ENCODE results near the gene JMJD1C. TPM values are rescaled to one million over a fixed set of nuclear protein-coding genes. Genes with fewer than 3 reads are reported as not detected.

The JMJD1C gene
- total RNA-seq, 1 donor from 2014 or later: 72.9 TPM

DNA sequence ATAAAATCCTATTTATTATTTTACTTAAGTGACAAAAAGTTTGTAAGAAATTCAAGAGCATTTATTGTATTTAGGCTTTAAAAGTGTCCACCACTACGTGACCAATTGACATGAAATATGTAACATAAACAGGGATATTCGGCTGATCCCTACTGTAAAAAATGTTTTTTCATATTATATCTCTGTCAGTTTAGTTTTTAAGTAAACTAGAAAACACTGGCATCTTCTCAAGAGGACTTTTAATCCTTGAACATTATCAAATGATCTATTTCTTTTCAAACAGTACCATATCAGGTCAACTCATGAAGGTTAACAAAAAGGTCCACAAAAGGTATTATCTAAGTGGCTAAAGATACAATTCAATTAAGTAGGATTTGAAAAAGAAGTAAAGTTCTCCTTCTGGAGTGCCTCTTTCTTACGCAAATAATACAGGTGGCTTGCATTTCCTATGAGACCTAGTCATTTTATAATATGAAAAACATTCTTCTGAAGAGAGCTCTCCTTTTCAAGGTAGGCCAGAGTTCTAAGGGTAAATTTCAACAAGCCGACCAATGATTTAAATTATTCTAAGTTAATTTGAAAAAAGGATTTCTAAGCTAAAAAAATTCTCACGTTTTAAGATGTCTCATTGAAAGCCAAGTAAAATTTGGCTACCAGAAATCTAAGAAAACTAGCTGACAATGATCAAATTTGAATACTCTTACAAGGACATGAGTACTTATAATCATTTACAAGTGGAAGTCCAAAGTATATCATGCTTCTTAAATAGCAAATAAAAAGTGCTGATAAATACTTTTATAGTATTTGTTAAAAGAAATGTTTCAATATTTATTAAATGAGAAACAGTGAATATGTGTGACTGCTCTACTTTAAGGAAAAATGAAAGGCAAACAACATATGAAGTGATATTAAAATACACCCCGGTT lies 199.1 kb downstream of the JMJD1C start:
- H3K9me3 Mint-ChIP-seq (ENCODE audit: low read depth): no peaks in the 10 kb centered on the region
- H3K4me1 Mint-ChIP-seq (ENCODE audit: low read depth): peaks cover 34% of the 10 kb centered on the region
- peak overlapping the region; percentile 99 for H3K27ac Mint-ChIP-seq (ENCODE audit: unreplicated experiment)
- H3K36me3 Mint-ChIP-seq (ENCODE audit: low read depth): peaks cover 1% of the 10 kb centered on the region
- no peaks in the 10 kb centered on the region for H3K27me3 Mint-ChIP-seq (ENCODE audit: low read depth)
- TF ChIP-seq, protein P1, sequence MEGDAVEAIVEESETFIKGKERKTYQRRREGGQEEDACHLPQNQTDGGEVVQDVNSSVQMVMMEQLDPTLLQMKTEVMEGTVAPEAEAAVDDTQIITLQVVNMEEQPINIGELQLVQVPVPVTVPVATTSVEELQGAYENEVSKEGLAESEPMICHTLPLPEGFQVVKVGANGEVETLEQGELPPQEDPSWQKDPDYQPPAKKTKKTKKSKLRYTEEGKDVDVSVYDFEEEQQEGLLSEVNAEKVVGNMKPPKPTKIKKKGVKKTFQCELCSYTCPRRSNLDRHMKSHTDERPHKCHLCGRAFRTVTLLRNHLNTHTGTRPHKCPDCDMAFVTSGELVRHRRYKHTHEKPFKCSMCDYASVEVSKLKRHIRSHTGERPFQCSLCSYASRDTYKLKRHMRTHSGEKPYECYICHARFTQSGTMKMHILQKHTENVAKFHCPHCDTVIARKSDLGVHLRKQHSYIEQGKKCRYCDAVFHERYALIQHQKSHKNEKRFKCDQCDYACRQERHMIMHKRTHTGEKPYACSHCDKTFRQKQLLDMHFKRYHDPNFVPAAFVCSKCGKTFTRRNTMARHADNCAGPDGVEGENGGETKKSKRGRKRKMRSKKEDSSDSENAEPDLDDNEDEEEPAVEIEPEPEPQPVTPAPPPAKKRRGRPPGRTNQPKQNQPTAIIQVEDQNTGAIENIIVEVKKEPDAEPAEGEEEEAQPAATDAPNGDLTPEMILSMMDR (IDR thresholded peaks at IDR 0.05): no peak
- DNase-seq (ENCODE audit: low spot score): no peak
- peak overlapping the region; percentile 96 for H3K4me3 Mint-ChIP-seq (ENCODE audit: unreplicated experiment)

DNA sequence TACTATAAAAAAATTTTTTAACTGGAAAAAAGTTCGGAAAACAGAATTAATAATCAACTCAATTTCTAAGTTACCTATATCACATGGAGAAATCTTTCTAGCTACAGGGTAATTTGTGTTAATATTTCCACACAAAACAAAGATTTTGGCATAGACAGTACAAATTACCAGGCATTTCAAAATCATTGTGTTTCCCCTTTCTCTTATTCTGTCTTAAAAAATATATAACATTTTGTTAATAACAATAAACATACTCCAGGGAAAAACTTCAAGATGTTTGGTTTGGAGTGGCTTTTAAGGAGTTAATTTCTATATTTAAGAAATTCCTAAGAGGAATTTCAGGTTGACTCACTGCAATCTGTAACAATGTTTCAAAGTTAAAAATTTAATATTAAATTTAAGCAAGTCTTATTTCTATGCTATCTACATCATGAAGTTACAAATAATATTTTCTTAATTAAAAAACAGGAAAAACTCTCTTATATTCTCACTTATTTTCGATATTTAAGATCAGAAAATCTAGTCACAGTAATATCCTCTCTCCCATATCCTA lies 200.0 kb downstream of the JMJD1C start:
- no peak for DNase-seq (ENCODE audit: low spot score)
- Mint-ChIP-seq H3K36me3 (ENCODE audit: low read depth) (peaks cover 5% of the 10 kb centered on the region), H3K27me3 (ENCODE audit: low read depth) (no peaks in the 10 kb centered on the region), H3K4me1 (ENCODE audit: low read depth) (peaks cover 42% of the 10 kb centered on the region), H3K9me3 (ENCODE audit: low read depth) (no peaks in the 10 kb centered on the region), H3K27ac (ENCODE audit: unreplicated experiment) (peak overlapping the region; percentile 99), H3K4me3 (ENCODE audit: unreplicated experiment) (peak overlapping the region; percentile 96)
- TF ChIP-seq, protein P1 (IDR thresholded peaks at IDR 0.05): no peak

DNA sequence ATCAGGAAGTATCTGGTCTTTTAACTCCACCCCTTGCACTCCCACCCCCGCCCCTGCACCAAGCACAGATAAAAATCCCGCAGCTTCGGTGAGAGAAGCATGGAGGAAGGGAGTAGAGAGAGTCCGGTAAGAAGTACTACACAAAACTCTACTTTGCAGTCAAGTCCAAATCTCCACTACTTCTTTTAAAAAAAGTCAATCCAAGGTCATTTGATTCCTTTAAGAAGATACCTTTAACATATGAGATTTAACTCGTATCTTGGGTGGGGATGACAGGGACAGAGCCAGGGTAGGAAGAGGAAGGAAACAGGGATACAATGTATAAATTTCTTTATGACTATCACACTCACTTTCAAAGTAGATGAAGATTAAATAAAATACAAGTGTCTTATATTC lies 200.6 kb downstream of the JMJD1C start:
- H3K36me3 Mint-ChIP-seq (ENCODE audit: low read depth): peaks cover 6% of the 10 kb centered on the region
- H3K9me3 Mint-ChIP-seq (ENCODE audit: low read depth): no peaks in the 10 kb centered on the region
- H3K4me1 Mint-ChIP-seq (ENCODE audit: low read depth): peaks cover 37% of the 10 kb centered on the region
- no peaks in the 10 kb centered on the region for H3K27me3 Mint-ChIP-seq (ENCODE audit: low read depth)
- H3K4me3 Mint-ChIP-seq (ENCODE audit: unreplicated experiment): peak overlapping the region; percentile 96
- TF ChIP-seq, protein P1 (IDR thresholded peaks at IDR 0.05): no peak
- peak overlapping the region; percentile 99 for H3K27ac Mint-ChIP-seq (ENCODE audit: unreplicated experiment)
- no peak for DNase-seq (ENCODE audit: low spot score)

DNA sequence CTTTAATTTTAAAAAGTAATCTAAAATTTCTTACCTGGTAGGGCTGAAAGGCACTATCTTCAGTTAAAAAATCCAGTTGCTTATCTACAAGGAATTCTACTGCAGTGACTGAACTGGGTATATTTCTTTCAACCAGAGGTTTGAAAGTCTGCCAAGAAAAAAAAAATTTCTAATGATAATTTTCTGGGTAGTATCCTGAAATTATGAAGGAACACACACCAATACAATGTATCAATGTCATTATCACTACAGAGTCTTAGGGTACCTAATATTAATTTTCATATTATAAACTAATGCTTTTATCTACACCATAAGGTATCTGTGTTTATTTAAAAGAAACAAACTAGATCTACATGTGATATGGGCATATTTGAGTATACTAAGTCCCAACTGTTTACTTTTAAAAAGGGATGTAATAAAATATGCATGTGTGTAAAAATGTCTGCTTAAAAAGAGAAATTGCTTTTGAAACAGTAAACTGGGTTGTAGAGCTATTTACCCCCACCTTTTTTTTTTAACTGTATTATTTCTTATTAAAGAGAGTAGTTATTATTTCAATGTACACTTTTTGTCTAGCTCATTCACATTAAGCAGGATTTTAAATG lies 201.1 kb downstream of the JMJD1C start:
- Mint-ChIP-seq H3K27me3 (ENCODE audit: low read depth) (no peaks in the 10 kb centered on the region), H3K36me3 (ENCODE audit: low read depth) (peaks cover 6% of the 10 kb centered on the region), H3K27ac (ENCODE audit: unreplicated experiment) (peak overlapping the region; percentile 99), H3K9me3 (ENCODE audit: low read depth) (no peaks in the 10 kb centered on the region), H3K4me3 (ENCODE audit: unreplicated experiment) (peak overlapping the region; percentile 96), H3K4me1 (ENCODE audit: low read depth) (peaks cover 35% of the 10 kb centered on the region)
- no peak for DNase-seq (ENCODE audit: low spot score)
- TF ChIP-seq, protein P1 (IDR thresholded peaks at IDR 0.05): no peak

DNA sequence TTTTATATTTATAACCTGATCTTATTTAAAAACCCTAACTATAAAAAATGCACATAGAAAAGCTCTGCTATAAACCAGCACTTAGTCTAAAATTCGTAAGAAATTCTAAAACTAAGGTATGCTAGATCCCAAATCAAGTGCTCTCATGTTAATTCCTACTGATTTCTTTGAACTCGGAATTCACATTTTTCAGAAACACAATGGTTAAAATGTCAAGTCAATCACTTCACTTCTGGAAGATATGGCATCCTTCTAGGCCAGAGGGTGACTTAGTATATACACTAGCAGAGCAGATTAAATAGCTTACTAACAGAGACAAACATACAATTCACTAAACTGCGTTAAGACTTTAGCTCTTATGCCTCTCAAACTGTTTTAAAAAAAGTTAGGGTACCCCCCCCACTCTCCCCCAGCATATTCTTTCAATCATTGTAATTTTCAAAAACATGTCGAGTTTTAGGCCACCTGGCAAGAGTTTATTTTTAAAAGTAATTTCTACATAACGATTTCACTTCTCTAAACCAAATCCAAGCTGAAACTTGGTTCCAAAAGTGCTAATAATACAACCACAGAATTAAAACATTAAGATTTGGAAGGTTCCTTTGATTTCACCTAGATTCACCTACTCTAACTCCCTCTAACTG lies 203.2 kb downstream of the JMJD1C start:
- Mint-ChIP-seq H3K9me3 (ENCODE audit: low read depth) (no peaks in the 10 kb centered on the region), H3K27ac (ENCODE audit: unreplicated experiment) (peak overlapping the region; percentile 66), H3K36me3 (ENCODE audit: low read depth) (peaks cover 9% of the 10 kb centered on the region), H3K27me3 (ENCODE audit: low read depth) (no peaks in the 10 kb centered on the region), H3K4me1 (ENCODE audit: low read depth) (peaks cover 56% of the 10 kb centered on the region), H3K4me3 (ENCODE audit: unreplicated experiment) (no peak overlapping the region)
- TF ChIP-seq, protein P1 (IDR thresholded peaks at IDR 0.05): no peak
- no peak for DNase-seq (ENCODE audit: low spot score)

Measured in chondrocyte (in vitro differentiated cells).